A549 (cell line): ENCODE data around the gene TPSG1.

Experiments used
- CBX2 ChIP-seq: fragments of 200-600 bp; sonication (generic); IDR thresholded peaks from 2 replicates; pipeline ENCODE4 v1.6.1; 2016; ENCODE audit warnings: low read depth, mild to moderate bottlenecking, borderline replicate concordance
- CHD2 ChIP-seq: fragments of 150-350 bp; IDR thresholded peaks from 2 replicates; pipeline ENCODE4 v1.6.1; 2014; ENCODE audit warnings: low read length; ENCODE audit not compliant: partially characterized antibody
- CHD4 ChIP-seq: fragments of 200-600 bp; sonication (generic); IDR thresholded peaks from 2 replicates; pipeline ENCODE4 v1.6.1; 2016; ENCODE audit warnings: antibody characterized with exemption, mild to moderate bottlenecking, borderline replicate concordance
- EP300 ChIP-seq, 2 experiments: fragments of >200 bp; sonication (Bioruptor Twin); formaldehyde crosslinking; IDR thresholded peaks; 2 replicates in 1 of 2; 3 replicates in 1 of 2; pipeline ENCODE4 v1.6.1; 2016 to 2017
- HDAC2 ChIP-seq: fragments of 200-600 bp; sonication (generic); IDR thresholded peaks from 2 replicates; pipeline ENCODE4 v1.6.1; 2016
- JUN ChIP-seq, 2 experiments: fragments of >200 bp; sonication (Bioruptor Twin); formaldehyde crosslinking; IDR thresholded peaks; 2 replicates in 1 of 2; 3 replicates in 1 of 2; pipeline ENCODE4 v1.6.1; 2016 to 2017
- JUNB ChIP-seq: fragments of >200 bp; sonication (Bioruptor Twin); formaldehyde crosslinking; IDR thresholded peaks from 2 replicates; pipeline ENCODE4 v1.6.1; 2016
- KDM1A ChIP-seq: fragments of 200-600 bp; sonication (generic); IDR thresholded peaks from 2 replicates; pipeline ENCODE4 v1.6.1; 2016; ENCODE audit warnings: low read depth, mild to moderate bottlenecking
- MAFK ChIP-seq: fragments of 450-650 bp; IDR thresholded peaks from 2 replicates; pipeline ENCODE4 v1.6.1; 2014; ENCODE audit not compliant: partially characterized antibody
- POLR2A ChIP-seq: IDR thresholded peaks from 2 replicates; pipeline ENCODE4 v1.6.1; 2012; ENCODE audit warnings: mild to moderate bottlenecking, low read length
- RAD21 ChIP-seq, 2 experiments: fragments of >200 bp in 1 of 2; sonication (Bioruptor Twin) in 1 of 2; formaldehyde crosslinking in 1 of 2; IDR thresholded peaks in 1 of 2; conservative IDR thresholded peaks in 1 of 2; 2 replicates in 1 of 2; 3 replicates in 1 of 2; pipeline ENCODE4 v1.6.1; 2012 to 2018; ENCODE audit warnings: inconsistent platforms in 1 of 2
- SMC3 ChIP-seq: fragments of >200 bp; sonication (Bioruptor Twin); formaldehyde crosslinking; IDR thresholded peaks from 3 replicates; pipeline ENCODE4 v1.6.1; 2018; ENCODE audit warnings: inconsistent platforms
- USF2 ChIP-seq: fragments of 450-650 bp; IDR thresholded peaks from 2 replicates; pipeline ENCODE4 v1.6.1; 2014; ENCODE audit warnings: antibody characterized with exemption
- TF ChIP-seq, protein P1 (sequence below): fragments of >200 bp; sonication (Bioruptor Twin); formaldehyde crosslinking; IDR thresholded peaks from 3 replicates; pipeline ENCODE4 v1.5.1; 2016

DNA sequence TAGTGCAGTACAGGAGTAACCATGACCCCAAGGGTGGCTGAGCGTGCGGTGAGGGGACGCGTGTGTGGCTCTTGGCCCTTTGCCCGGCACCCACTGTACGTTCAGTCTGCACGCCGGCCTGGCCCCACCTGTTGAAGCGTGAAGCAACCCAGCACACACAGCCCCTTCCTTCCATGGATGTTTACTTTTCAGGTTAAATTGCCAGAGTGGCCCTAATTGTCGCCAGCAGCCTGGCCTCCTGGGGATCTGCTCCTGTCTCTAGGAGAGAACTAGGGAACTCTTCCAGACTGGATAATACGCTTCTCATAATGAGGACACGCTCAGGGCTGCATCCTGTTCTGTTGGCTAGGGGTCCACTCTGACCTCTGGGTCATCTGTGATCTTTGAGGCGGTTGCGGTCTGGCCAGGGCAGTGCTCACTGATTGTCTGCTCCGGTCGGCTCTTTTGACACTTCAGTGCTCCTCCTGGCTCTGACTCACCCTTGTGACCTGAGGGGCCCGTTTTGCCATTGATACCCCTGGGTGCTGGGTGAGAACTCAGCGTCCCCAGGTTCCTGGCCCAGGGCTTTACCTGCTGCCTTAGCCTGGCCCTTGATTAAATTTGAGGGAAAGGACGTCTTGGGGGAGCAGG is 27.7 kb downstream of the TPSG1 start:
- TF ChIP-seq KDM1A (no peak), USF2 (no peak), POLR2A (no peak), SMC3 (no peak), CHD2 (no peak), CHD4 (no peak), HDAC2 (no peak), RAD21 (conservative IDR thresholded peaks at IDR 0.05 in 1 of 2, IDR thresholded peaks at IDR 0.05 in 1 of 2) (no peak), JUN (IDR thresholded peaks at IDR 0.05) (no peak), EP300 (IDR thresholded peaks at IDR 0.05) (no peak), JUNB (no peak), MAFK (no peak), CBX2 (no peak)
- TF ChIP-seq, protein P1, sequence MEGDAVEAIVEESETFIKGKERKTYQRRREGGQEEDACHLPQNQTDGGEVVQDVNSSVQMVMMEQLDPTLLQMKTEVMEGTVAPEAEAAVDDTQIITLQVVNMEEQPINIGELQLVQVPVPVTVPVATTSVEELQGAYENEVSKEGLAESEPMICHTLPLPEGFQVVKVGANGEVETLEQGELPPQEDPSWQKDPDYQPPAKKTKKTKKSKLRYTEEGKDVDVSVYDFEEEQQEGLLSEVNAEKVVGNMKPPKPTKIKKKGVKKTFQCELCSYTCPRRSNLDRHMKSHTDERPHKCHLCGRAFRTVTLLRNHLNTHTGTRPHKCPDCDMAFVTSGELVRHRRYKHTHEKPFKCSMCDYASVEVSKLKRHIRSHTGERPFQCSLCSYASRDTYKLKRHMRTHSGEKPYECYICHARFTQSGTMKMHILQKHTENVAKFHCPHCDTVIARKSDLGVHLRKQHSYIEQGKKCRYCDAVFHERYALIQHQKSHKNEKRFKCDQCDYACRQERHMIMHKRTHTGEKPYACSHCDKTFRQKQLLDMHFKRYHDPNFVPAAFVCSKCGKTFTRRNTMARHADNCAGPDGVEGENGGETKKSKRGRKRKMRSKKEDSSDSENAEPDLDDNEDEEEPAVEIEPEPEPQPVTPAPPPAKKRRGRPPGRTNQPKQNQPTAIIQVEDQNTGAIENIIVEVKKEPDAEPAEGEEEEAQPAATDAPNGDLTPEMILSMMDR = no peak
